Suppressor macrophage treated with lipopolysaccharide for 1 hour (primary cell): ENCODE results near the gene NPTX1.

Experiments used
- DNase-seq, 3 donors: peaks; one replicate each; pipeline ENCODE4 v3.0.0-alpha.2; 2020 to 2022

Gene NPTX1

DNA sequence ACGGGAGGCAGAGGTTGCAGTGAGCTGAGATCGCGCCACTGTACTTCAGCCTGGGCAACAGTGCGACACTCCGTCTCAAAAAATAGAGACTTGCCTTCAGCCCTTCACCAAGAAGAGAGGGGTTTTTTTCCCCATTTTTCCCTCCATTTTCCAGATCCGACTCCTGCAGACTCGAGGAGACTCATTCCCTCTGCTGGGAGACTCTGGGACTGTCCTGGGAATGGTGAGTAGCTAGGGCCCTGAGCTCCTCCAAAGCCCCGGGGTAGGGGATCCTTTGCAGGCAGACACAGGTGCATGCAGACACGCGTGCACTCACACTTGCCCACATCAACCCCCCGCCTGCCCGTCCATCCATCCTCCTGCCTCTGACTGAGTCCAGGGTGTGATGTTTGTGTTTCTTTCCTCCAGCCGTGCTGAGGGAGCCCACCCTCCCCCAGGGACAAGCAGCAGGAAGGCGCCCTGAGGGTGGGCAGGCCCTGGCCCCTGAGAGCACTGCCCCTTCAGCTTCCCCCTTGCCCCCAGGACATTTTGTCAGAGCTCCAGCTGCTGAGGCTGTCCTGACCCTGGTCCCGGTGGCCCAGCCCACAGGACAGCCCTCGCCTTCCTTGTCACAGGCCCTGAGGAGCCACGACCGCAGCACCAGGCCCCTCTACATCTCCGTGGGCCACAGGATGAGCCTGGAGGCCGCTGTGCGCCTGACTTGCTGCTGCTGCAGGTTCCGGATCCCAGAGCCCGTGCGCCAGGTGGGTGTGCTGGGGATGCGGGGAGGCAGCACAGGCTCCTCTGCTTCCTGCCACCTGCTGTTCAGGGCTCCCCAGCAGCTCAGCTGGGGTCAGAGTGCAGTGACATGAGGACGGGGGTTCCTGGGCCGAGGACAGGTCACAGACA lies 51.3 kb downstream of the NPTX1 start:
- DNase-seq: no peak

DNA sequence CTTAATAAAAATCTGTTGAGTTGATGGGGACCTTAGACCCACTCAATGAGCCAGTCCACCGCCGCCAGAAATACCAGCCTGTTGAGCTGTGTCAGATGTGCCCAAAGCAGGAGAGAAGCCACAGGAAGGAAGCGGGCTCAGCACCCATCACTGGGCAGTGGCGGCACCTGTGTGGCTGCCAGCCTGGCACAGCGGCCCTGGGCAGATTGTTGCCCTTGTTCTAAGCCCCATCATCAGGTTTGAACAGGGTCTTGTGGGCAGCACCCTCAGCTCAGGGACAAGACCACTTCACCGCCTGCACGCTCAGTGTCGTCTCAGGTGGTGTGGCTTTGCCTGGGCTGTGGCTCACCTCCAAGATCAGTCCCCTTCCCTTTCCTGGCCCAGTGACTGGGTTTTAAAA lies 52.1 kb downstream of the NPTX1 start:
- no peak for DNase-seq

DNA sequence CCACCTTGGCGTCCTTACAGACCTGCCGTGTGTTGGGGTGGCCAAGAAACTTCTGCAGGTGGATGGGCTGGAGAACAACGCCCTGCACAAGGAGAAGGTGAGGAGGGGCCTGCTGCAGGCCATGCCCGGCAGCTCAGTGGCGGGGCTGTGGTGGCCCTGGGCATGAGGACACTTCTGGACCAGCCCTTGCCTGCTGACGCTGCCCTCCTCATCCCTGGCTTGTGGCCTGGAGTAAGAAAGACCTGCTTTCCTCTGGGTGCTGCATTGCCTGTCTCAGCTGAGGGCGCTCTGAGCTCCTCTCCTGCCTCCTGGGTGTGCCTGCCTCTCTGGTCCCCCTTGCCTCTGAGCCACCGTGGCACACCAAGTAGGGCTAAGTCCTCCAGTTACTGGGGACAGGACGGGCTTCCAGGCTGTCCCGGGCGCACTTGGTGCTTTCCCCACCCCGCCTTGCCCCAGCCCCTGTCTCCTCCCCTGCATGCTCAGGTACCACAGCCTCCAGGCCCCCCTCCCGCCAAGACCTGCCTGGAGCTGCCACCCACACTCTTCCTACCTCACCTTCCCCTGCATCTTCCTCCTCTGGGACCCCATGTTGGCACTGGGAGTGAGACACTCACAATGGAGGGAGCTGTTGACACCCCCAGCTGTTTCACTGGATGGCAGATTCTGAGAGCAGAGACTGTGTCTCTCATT lies 52.7 kb downstream of the NPTX1 start:
- DNase-seq: no peak

DNA sequence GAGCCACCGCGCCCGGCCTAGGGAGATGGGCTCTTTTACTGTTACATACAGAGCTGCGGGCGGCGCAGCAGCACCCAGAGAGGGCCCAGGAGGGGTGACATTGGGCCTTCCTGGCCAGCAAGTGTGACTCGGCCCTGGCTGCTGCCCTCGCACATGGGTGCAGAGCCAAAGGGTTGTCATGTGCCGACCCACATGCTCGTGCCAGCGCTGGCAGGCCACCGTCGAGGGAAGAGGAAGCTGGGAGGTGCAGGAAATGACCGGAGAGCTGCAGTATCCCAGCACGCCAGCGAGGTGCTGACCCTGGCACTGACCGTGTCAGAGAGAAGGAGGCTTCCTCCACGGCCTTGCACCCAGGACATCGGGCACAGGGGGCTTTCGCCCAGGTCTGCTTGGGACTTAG lies 53.4 kb downstream of the NPTX1 start:
- peak; percentile 20 to 36 (median 28) for DNase-seq

DNA sequence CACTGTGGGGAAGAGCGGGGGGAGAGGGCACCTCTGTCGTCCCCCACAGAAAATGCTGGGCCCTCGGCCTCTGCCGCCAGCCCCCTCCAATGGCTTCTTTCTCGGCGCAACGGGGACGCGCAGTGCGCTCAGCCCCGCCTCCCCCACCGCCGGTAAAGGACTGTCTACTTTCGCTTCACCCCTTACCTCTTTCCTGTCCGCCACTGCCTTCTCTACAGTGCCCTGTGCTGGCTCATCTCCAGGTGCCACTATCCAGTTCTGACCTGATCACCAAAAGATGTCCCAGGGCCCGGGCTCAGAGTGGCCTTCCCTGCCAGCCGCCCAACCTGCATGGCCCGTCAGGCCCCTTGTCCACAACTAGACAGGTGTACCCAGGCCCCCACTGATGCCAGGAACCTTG lies 54.1 kb downstream of the NPTX1 start:
- no peak for DNase-seq

DNA sequence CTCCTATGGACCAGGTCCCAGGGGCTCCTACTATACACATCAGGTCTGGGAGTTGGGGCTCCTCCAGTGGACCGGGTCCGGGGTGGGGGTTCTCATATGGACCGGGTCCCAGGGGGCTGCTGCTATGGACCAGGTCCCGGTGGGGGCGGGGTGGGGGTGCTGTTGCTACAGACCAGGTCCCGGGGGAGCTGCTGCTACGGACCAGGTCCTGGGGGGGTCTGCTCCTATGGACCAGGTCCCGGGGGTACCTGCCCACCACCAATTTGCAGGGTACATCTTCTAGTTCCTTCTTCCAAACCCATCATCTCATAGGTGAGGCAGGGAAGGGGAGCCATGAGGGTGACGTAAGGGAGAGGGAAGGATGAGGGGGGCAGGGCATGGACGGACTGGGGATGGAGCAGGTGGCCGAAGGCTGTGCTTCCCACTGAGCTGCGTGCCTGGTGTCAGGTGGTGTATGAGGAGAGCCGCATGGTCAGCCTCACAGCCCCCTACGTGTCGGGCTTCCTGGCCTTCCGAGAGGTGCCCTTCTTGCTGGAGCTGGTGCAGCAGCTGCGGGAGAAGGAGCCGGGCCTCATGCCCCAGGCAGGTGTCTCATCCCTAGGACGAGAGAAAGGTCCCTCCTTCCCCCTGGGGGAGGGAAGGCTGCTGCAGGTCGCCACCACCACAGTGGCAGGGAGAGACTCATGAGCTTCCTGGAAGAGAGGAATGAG lies 54.9 kb downstream of the NPTX1 start:
- DNase-seq: no peak

DNA sequence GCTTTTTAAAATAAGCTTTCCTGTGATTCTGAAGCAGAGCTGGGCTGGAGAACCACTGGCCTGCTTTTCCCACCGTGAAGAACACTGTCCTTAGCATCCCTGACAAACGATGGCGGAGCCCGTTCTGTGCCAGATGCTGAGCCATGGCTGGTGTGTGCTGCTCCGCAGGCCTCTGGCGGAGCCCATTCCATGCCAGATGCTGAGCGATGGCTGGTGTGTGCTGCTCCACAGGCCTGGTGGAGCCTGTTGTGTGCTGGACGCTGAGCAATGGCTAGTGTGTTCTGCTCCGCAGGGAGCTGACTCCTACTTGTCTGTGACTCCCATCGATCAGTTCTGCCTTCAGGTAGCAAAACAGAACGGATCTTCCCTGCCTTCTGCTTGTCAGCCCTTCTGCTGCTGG lies 57.2 kb downstream of the NPTX1 start:
- no peak for DNase-seq

DNA sequence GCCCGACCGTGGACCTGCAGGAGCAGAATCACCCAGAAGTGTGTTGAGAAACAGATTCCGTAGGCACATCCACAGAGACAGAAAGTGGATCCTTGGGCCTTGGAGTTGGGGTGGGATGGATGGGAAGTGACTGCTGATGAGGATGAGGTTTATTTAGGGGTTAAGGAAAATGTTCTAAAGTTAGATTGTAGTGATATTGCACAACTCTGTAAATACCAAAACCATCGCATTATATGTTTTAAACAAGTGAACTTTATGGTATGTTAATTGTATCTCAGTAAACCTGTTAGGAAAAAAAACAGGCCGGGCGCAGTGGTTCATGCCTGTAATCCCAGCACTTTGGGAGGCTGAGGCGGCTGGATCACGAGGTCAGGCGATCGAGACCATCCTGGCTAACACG lies 57.8 kb downstream of the NPTX1 start:
- DNase-seq: no peak
